GM12892 (cell line): ENCODE results near the gene ABR.

Experiments used
- POLR2A ChIP-seq: IDR thresholded peaks from 2 replicates; pipeline ENCODE4 v1.6.1; 2011; ENCODE audit warnings: low read depth, low read length, control low read depth
- POLR2AphosphoS5 ChIP-seq: IDR thresholded peaks from 2 replicates; pipeline ENCODE4 v1.6.1; 2011; ENCODE audit warnings: low read depth, low read length, control low read depth

- TF ChIP-seq POLR2A, result no peak
- TF ChIP-seq POLR2AphosphoS5, result no peak
Observed at GRCh38 chr17:1076982-1077302, 102.8 kb downstream of the ABR start.
